ENCODE results near the gene SLC2A5.

Gene SLC2A5

DNA sequence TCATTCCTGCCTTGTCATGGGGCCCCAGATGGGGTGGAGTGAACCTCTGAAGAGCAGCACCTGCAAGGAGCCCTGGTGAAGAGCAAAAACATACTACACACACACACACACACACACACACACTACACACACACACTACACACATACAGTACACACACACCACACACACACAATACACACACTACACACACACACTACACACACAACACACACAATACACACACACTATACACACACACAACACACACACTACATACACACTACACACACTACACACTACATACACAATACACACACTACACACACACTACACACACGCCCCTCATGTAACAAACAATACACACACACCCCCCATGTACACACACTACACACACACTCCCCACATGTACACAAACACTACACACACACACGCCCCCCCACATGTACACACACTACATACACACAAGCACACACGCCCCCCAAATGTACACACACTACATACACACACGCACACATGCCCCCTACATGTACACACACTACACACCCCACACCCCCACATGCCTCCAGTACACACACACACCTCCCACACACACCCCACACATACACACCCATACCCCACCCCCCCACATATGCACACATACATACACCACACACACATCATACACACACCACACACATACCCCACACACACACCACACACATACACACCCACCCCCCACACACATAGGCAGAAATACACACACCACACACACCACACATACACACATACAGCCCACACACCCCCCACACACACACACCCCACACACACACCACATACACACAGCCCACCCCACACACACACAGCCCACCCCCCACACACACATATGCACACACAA is 9.3 kb downstream of the SLC2A5 start:
- DNase-seq: no peak

GRCh38 chr1:9058465-9058864 is 11.0 kb downstream of the SLC2A5 start:
- no peak for DNase-seq

- no peak for DNase-seq
Measured at GRCh38 chr1:9057851-9058250, 11.6 kb downstream of the SLC2A5 start.

DNA sequence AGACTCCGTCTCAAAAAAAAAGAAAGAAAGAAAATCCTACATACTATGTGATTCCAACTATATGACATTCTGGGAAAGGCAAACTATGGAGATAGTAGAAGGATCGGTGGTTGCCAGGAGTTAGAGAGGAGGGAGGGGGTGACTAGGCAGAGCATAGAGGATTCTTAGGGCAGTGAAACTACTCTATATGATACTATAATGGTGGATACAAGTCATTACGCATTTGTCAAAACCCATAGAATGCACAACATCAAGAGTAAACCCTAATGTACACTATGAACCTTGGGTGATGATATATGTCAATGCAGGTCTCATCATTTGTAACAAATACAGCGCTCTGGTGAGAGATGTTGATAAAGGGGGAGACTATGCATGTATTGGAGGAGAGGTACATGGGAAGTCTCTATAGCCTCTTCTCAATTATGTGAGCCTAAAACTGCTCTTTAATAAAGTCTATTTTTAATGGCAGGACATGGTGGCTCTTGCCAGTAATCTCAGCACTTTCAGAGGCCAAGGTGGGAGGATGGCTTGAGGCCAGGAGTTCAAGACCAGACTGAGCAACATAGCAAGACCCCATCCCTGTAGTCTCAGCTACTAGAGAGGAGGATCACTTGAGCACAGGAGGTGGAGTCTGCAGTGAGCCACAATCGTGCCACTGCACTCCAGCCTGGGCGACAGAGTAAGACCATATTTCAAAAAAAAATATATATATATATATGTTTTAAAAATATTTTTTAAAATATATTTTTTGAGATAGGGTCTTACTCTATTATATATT is 17.0 kb downstream of the SLC2A5 start:
- DNase-seq: no peak

- DNase-seq: no peak
Measured at GRCh38 chr1:9051379-9051778, 18.1 kb downstream of the SLC2A5 start.

GRCh38 chr1:9050803-9051202 is 18.6 kb downstream of the SLC2A5 start:
- no peak for DNase-seq

- DNase-seq: no peak
Measured at GRCh38 chr1:9048551-9048950, 20.9 kb downstream of the SLC2A5 start.

DNA sequence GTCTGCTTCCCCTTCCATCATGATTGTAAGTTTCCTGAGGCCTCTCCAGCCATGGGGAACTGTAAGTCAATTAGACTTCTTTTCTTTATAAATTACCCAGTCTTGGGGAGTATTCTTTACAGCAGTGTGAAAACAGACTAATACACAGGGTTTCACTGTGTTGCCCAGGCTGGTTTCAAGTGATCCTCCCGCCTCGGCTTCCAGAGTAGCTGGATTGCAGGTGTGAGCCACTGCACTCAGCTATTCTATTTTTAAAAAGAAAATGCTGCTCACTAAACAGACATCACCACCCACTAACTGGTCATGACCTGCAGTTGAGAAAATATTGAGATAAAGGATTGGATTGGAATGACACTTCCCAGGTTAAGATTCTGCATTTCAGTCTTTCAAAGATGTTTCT is 22.4 kb downstream of the SLC2A5 start:
- DNase-seq: no peak

DNA sequence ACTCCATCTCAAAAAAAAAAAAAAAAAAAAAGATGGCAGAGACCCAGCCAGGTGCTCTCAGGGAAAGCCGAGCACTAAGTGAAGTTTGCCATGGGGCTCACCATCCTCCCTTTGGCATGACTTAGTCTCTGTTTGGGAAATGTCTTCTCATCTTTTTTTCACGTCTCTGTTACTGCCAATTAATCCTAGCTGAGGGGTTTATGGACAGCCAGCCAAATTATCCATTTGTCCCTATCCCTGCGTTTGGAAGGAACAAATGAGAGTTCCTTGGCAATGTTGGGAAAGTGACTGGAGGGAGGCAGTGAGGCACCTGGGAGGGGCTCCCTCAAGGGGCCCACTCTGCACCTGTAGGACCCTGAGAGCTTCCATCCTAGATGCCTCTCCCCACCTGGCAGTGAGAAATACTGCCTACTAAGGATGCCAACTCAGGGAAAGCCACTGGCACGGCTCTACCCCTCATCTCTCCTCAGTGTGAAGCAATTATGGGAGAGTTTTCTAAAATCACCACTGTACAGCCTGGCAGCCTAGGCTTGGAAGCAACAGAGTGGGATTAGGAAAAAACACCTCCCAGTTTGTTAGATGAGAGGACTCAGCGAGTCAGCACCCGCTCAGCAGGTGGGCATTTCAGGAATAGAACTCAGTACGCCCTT is 23.4 kb downstream of the SLC2A5 start:
- DNase-seq: no peak

- no peak for DNase-seq
Measured at GRCh38 chr1:9044236-9044635, 25.2 kb downstream of the SLC2A5 start.

GRCh38 chr1:9042272-9042671 is 27.2 kb downstream of the SLC2A5 start:
- DNase-seq: no peak

GRCh38 chr1:9041116-9041779 is 28.2 kb downstream of the SLC2A5 start:
- no peak for DNase-seq

DNA sequence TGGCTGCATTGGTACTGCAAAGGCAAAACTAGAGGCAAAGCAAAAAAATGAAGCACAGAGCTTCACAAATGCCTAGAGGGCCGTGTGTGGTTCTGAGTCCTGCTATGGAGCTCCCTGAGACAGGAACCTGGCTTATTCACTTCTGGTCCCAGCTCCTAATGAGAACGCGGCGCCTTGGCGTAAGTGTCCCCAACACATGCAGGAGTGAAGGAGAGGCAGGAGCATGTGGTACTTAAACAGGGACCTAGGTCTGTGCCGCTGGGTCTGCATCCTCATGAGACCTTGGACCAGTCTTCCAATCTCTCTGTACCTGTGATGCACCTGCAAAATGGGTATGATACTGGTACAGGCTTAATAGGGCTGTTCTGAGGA is 28.8 kb downstream of the SLC2A5 start:
- DNase-seq: no peak

DNA sequence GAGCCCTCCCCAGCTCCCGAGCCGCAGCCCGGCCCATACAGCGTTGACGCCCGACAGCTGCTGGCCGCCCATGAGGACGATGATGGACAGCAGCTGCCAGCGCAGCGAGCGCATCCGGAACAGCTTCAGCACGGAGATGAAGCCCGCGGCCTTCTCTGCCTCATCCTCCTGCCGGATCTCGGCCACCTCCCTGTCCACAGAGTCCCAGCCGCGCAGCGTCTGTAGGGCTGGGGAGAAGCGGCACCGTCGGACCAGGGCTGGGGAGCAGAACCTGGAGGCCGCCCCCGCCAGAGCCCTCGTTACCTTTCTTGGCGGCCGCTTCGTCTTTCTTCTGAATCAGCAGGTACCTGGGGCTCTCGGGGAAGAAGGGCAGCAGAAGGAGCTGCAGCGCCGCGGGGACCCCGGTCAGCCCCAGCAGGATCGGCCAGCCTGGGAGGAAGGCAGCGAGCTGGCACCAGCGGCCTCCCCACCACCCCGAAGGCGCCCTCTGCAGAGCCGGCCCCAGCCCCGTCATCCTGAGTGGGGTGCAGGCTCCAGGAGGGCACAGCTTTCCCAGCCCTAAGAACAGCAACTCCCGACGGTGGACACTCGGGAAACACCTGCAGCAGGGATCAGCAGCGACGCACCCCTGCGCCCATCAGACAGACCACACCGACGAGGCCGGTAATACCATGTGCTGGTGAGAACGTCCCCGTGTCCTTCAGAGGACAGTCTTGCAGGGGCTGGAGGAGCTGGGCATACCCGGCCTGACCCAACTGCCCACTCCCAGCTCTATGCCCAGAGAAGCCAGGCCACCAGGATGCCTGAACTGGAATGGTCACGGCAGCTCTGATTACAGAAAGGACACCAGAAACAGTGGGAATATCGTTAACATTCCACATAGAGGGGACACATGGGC is 29.4 kb downstream of the SLC2A5 start:
- no peak for DNase-seq

DNA sequence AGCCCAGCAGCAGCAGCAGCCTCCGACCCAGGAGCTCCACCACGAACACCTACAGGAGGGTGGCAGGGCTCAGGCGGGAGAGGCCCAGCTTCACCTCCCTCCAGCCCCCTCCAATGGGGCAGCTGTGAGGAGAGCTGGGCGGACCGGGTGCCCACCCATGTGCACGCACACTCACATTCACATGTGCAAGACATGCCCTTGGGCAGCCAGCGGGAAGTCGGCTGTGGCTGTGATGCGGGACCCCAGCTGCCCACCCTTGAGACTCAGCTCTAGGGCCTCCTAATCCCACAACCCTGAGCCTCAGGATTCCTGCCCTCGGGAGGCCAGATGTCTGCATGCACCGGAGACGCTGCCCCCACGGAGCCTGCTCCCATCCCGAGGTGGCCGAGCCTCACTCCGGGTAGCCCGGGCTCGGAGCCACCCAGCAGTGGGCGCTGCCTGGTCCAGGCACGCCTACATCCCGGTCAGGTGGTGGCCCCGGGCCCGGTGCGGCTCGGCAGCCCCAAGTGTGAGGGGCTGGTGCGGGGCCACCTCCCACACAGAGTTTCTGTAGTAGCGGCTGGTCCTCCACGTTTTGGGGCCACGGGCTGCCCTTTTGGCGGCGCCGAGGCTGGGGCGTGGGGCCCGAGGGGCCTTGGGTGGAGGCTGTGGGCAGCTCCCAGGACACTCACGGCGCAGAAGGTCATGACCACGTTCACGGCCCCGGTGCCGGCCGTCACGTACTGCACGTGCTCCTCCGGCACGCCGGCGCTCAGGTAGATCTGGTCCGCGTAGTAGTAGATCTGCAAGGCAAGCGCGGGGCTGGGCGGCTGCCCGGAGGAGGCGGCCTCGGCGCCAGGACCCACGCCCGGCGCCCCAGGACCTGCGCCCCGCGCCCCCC is 30.3 kb downstream of the SLC2A5 start:
- DNase-seq: no peak

GRCh38 chr1:9038338-9038650 is 31.1 kb downstream of the SLC2A5 start:
- DNase-seq: no peak

DNA sequence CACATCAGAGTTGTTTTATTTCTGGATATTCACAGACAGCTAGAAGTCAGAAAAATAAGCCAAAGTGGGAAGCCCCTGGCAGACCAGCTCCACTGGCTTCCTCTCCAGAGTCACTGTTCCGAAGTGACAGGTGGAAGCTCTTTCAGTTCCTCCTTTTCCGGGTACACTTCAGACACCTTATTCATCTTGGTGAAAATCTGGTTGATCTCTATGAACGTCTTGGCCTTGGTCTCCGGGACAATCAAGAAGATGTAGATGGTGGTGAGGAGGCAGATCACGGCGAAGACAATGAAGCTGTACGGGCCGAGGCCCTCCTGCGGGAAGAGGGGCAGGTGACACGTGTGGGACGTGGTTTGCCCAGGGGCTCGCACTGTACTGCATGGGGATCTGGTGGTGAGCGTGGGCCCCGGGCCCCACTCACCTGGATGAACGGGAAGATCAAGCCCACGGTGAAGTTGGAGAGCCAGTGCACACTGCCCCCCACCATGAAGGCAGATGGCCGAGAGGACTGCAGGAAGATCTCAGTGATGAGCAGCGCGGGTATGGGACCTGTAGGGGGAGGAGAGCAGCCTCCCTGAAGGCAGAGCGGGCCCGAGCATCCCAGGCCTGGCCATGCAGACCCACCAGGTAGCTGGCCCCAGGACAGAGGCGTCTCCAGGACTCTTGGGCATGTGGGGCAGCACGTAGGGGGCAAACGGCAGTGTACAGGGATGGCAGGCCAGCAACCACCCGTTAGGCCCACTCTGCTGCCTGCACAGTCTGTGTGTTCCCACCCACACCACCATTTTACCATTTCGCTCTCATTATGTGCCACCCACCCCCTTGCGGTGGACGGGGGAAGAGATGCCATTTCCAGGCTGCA is 31.7 kb downstream of the SLC2A5 start:
- DNase-seq: no peak

GRCh38 chr1:9035226-9035625 is 34.2 kb downstream of the SLC2A5 start:
- no peak for DNase-seq

DNA sequence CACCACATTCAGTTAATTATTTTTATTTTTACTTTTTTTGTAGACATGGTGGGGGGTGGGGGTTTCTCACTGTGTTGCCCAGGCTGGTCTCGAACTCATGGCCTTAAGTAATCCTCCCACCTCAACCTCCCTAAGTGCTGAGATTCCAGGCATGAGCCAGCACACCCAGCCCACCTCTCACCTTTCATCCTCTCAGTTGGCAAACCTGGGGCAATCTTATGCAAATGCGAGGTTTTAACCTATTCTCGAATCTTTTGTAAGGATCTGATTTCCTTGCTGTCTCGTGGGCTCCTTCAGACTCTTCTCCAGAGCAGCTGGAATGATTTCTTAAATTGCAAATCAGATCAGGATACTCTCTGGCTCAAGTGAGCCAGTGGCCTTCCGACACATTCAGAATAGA is 36.1 kb downstream of the SLC2A5 start:
- DNase-seq: no peak

Data from NCI-H226 (cell line).